Measurements from ENCODE around the gene PIK3CB.
"Not testable (repeated sequence)": the region's sequence is repeated elsewhere in the genome, so short reads cannot be mapped to it uniquely, and the experiment has no call there.

The PIK3CB gene

DNA sequence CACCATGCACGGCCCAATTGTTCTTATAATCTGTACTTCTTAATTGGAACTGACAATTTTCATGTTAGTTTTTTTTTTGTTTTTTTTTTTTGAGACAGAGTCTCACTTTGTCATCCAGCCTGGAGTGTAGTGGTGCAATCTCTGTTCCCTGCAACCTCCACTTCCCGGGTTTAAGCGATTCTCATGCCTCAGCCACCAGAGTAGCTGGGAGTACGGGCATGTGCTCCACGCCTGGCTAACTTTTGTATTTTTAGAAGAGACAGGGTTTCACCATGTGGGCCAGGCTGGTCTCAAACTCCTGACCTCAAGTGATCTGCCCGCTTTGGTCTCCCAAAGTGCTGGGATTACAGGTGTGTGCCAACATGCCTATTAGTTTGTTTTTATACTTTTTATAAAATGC is 153.8 kb downstream of the PIK3CB start:
- DNase-seq (ENCODE audit: low read depth), result not testable (repeated sequence)

DNA sequence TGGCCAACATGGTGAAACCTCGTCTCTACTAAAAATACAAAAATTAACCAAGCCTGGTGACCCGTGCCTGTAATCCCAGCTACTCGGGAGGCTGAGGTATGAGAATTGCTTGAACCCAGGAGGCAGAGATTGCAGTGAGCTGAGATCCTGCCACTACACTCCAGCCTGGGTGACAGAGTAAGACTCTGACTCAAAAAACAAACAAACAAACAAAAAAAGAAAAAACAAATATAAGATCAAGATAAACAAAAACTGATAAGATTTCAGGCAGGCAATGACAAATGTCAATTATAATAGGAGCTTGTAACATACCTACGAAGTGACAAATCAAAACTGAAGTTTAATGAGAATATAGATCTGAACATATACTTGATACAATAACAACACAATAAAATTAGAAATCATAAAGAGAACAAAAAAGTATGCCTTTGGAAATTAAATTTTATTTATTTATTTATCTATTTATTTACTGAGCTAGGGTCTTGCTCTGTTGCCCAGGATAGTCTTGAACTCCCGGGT is 155.8 kb downstream of the PIK3CB start:
- DNase-seq (ENCODE audit: low read depth), result no peak

DNA sequence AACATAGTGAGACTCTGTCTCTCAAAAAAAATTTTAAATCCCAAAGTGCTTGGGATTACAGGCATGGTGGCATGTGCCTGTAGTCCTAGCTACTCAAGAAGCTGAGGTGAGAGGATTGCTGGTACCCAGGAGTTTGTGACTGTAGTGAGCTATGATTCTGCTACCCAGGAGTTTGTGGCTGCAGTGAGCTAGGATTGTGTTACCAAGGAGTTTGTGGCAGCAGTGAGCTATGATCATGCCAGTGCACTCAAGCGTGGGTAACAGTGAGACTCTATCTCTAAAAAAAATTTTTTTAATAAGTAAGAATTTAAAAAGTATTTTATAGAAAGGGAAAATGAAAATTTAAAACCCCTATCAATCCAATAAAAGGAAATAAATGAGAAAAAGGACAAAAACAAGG is 156.6 kb downstream of the PIK3CB start:
- no peak for DNase-seq (ENCODE audit: low read depth)

DNA sequence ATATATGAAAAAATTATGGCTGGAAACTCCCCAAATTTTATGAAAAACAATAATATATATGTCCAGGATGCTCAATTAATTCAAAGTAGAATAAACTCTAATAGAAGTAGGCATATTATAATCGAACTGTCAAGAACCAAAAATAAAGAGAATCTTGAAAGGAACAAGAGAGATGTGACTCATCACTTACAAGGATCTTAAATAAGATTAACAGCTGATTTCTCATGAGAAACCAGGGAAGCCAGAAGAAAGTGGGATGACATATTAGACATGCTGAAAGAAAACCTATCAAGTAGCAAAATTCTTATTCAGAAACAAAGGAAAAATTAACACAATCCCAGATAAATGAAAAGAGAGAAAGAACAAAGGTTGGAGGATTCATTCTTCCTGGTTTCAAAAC is 159.3 kb downstream of the PIK3CB start:
- DNase-seq (ENCODE audit: low read depth), result no peak

DNA sequence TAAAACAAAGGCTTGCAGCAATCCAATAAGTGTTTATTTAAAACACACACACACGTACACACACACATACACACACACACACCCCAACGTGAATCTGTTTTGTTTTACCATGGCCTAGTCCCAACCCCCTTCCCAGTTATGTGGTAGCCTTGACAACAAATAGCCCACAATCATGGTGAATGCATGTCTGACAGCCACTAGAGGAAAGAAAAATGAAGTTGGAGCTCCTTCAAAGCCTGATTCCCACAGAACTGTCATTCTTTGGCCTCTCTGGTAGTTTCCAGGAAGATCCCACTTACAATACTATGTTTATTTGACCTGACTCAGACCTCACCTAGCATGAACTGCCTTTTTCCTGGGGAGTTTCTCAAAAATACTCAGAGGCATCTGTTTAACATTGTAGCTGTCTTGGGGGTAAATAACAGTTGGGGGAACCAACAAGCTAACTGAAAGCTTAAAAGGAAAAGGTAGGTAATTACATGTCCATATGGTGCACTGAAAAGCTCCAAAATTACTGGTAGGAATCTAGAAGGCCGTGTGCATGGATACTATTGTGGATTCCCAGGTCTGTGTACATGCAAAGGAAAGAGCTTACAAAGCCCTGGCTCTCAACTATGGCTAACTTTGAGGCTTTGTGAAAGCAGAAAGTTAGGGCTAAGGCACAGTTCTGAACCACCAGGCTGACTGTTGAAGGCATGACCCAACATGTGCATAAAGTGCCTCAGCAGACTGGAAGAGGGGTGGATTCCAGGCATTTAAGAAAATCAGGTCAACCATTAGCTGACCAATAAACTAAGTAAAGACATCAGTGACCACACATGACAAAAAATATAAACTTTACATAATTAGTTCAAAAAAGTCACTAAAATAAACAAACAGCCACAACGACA is 160.8 kb downstream of the PIK3CB start:
- DNase-seq (ENCODE audit: low read depth), result no peak

DNA sequence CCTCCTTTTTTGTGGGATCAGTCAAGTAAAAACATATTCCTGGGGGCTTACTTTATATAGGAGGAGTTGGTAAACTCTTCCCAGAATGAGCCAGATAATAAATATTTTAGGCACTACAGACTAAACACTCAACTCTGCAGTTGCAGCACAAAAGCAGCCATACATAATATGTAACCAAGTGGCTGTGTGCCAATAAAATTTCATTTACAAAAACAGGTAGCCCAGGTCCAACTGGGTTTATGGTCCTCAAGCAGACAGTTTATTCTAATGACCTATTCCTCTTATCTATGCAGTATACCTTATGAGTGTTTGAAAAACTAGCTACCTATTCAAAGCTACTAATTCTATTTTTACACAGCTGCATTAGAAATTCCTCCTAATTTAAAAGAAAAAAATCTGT is 164.3 kb downstream of the PIK3CB start:
- no peak for DNase-seq (ENCODE audit: low read depth)

DNA sequence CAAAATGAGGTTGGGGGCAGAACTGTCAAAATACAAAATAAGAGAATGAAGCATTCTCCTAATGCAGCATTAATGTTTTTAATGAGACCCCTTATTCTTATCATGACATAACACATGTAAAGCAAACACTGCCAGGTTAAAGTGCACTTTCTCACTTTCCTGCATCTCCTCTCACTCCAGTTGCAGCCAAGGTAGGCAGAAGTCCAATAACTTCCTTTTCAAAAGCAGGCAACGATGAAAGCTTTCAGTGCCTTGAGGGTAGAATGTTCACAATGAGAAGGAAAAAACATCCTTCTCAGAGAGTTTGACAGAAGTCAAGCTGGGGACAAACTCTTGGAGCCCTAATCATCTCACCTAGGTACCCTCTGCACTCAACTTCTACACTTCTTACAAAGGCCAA is 166.6 kb downstream of the PIK3CB start:
- no peak for DNase-seq (ENCODE audit: low read depth)

DNA sequence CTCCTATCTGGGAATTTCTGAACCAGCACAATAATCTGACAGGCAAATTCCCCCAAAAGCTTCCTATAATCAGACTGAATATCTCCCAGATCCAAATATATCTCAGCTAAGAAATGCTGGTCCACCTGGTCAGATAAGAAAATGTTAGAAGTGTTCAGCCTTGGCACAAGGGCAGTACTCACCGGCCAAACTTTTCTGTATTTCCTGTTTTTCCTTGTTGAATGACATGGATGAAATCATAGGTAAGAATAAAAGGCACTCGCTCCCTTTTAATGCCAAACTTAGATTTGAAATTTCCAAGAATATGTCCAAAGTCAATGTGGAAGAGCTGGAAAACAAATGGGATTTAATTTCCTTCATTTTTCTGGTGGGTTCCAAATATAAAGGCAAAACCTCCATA is 177.2 kb downstream of the PIK3CB start:
- no peak for DNase-seq (ENCODE audit: low read depth)

DNA sequence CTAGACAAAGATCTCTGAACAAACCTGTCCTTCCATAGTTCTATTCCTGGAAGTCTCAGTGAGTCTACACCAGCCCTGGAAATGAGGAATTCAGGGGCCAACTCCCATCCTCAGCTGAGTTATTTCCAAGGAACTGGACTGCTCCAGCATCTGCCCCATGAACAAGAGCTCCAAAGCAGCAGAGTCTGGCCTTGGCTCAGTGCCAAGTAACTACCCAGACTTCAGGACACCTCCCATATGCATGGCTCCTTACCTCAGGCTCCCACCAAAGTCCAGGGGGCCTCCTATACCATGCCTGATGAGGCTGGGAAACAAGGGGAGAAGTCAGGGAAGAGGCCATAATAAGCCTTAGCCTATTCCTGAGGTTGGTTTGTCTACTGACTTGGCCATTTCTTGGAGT is 181.2 kb downstream of the PIK3CB start:
- DNase-seq (ENCODE audit: low read depth), result no peak

DNA sequence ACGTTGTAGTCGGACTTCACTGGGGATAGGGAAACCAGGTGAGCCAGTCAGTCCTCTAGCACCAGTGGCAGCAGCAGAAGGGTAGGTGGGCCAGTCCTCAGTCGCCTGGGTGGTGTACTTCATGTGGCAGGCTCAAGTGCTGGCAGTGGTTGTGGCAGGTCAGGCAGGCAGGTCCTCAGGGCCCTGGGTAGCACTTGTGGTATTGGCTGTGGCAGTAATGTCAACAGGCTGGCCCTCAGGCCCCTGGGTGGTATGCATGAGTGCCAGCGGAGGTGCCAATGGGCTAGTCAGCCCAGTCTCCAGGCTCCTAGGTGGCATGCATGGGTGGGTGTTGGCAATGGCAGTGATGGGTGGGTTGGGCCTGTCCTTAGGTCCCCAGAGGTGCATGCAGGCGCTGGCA is 185.6 kb downstream of the PIK3CB start:
- no peak for DNase-seq (ENCODE audit: low read depth)

DNA sequence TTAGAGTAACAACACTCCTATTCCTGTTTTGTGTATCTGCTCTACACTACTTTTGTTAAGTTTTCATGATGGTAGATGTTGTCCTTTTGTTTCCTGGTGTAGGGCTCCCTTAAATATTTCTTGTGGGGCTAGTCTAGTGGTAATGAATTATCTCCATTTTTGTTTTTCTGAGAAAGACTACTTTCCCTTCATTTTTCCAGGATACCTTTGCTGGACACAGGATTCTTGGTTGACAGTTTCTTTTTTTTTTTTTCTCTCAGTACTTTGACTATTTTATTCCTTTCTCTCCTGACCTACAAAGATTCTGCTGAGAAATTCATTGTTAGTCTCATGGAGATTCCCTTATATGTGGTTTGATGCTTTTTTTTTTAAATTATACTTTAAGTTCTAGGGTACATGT is 188.2 kb downstream of the PIK3CB start:
- no peak for DNase-seq (ENCODE audit: low read depth)

DNA sequence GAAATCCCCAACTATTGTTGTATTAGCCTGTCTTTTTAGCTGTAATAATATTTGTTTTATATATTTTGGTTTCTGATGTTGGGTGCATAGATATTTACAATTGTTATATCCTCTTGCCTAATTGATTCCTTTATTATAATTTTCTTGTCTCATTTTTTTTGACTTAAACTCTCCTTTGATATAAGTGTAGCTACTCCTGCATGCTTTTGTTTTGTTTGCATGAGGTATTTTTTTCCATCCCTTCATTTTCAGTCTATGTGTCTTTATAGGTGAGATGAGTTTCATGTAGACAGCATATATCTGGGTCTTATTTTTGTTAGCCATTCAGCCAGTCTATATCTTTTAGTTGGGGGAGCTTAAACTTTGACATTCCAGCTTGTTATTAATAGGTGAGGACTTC is 188.7 kb downstream of the PIK3CB start:
- DNase-seq (ENCODE audit: low read depth), result no peak

DNA sequence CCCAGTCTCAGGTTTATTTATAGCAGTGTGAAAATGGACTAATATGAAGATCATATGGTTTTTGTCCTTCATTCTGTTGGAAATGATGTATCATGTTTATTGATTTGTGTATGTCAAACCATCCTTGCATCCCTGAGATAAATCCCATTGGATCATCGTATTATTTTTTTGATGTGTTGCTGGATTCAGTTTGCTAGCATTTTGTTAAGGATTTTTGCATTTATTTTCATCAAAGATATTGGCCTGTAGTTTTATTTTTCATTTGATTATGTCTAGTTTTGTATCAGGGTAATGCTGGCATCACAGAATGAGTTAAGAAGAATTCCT is 191.8 kb downstream of the PIK3CB start:
- DNase-seq (ENCODE audit: low read depth), result no peak

DNA sequence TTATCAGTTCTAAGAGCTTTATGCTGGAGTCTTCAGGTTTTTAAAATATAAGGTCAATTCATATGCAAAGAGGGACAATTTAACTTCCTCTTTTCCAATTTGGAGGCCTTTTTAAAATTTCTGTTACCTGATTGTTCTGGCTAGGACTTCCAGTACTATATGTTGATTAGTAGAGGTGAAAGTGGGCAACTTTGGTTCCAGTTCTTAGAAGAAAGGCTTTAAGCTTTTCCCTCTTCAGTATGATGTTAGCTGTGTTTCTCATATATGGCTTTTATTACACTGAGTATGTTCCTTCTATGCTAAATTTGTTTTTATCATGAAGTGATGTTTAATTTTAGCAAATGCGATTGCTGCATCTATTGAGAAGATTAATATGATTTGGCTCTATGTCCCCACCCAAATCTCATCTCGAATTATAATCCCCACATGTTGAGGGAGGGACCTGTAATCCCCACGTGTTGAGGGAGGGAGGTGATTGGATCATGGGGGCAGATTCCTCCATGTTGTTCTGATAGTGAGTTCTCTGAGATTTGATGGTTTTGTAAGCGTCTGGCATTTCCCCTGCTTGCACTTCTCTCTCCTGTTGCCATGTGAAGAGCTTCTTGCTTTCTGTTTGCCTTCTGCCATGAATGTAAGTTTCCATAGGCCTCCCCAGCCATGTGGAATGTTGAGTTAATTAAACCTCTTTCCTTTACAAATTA is 192.4 kb downstream of the PIK3CB start:
- DNase-seq (ENCODE audit: low read depth), result no peak

DNA sequence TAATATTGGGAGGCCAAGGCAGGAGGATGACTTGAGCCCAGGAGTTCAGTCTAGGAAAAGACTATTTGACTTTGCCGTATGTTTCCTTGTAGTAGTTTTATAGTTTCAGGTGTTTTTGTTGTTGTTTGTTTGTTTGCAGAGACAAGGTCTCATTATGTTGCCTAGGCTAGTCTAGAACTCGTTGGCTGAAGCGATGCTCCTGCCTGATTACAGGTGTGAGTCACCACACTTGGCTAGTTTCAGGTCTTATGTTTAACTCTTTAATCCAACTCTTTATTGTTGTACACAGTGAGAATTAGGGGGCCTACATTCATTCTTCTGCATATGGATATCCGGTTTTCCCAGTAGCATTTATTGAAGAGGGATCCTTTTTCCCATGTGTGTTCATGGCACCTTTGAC is 194.2 kb downstream of the PIK3CB start:
- DNase-seq (ENCODE audit: low read depth), result no peak

DNA sequence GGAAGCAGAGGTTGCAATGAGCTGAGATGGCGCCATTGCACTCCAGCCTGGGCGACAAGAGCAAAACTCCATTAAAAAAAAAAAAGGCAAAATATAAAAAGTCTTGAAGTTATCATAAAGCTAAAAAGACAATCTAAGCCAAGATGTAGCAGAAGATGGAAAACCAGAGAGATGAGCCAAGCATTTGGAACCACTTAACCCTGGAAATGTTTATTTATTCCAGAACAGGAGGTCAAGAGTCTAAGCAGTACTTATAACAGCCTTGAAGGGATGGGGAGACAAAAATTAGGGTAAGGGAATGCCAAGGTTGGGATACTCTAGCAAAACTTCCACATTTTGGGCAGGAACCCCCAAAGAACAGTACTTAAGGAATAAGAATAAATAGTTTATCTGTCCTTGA is 196.1 kb downstream of the PIK3CB start:
- DNase-seq (ENCODE audit: low read depth), result no peak

DNA sequence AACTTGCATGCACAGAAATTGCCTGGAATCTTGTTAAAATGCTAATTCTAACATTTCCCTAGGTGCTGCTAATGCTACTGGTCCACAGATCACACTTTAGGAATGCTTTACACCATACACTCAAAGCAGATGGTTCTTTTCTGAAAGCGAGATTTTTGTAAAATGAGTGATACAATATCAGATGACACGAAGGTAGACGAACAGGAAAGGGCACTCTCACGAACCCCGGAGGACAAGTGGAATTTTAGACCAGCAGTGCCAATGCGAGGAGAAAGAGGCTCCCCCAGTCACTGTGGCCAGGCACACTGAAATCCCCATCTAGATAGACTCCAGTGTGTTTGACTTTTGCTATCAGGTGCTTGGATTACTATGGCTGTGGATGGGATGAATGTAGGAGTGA is 205.2 kb downstream of the PIK3CB start:
- no peak for DNase-seq (ENCODE audit: low read depth)

DNA sequence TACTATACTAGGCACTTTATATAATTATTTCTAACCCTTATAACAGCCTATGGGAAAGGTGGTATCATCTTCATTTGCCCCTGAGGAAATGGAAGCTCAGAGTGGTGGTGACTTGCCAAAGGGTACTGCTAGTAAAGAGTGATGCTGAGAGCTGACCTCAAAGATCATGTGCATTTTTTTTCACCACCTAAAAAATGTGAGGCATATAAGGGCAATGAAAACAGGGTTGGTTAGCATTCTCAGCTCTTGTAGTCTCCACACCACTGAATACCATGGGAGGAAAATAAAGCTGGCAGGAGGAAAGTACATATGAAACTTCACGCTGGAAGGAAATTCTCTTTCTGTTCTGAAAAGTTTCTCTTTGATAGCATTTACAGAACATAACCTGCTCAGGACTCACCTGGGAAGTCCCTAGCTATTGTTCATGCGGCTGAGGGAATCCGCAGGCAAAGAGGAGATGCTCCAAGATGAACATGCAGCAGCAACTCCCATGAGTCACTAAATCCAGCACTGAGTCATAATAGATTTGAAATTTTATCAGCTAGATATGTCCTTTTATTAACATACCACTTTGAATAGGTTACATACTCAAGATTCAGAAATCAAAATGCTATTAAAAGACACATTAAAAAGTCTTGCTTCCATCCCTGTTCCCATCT is 208.9 kb downstream of the PIK3CB start:
- no peak for DNase-seq (ENCODE audit: low read depth)

DNA sequence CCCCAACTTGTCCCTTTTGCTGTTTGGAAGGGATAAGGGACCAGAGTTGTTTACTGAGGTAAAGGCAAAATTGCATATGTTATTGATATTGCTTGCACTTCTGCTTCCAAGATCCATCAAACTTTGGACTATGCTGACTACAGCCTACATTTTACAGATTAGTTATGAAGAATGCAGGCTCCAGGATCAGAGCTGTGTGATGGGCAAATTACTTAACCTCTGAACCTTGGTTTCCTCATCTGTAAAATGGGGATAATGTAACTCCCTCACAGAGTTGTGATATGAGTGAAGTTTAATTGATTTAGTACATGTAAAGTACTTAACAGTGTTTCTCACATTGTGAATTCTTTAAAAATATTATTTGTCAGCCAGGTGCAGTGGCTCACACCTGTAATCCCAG is 210.2 kb downstream of the PIK3CB start:
- no peak for DNase-seq (ENCODE audit: low read depth)

DNA sequence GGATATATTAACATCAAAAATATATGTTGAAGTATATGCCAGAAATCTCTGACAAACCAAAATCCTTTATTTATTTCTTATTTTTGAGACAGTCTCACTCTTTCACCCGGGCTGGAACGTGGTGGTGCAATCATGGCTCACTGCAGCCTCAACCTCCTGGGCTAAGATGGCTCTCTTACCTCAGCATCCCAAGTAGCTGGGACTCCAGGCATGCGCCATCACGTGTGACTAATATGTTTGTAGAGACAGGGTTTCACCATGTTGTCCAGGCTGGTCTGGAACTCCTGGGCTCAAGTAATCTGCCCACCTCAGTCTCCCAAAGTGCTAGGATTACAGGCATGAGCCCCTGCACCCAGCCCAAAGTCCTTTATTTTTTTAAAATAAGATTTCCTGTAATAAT is 214.3 kb downstream of the PIK3CB start:
- DNase-seq (ENCODE audit: low read depth), result no peak

DNA sequence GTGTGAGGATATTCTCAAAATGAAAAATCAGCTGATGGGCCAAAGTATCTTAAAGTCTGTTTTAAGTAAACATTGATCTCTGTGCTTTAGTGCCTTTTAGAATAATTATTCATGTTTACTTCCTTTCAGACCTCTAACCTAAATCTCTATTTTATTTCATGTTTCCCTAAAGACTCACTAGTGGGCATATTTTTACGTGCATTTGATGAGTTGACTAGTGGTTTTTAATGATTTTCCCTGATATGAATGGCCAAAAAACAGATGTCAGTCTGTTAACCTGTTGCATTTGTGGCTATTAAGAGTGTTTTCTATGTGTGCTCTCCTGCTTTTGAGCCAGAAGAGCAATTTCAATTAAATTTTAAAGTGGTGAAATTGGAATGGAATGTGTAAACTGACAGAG is 219.3 kb downstream of the PIK3CB start:
- no peak for DNase-seq (ENCODE audit: low read depth)

DNA sequence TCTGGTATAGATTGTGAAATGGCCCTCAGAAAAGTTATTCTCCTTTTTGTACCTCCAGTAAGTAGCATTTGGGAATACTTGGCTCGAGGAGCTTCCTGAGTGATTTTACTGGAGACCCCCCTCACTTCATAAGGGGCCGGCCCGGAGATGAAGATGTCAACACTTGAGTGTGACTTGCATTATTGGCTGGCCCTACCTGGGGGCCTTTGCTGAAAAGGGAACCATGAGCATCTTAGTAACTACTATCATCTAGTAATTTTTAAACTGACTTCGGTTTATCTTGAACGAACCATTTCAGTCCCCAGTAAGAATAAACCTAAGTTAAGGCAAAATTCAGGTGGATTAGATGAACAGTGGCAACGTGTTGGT is 224.8 kb downstream of the PIK3CB start:
- no peak for DNase-seq (ENCODE audit: low read depth)
